ENCODE data around the gene SMNDC1.

The SMNDC1 gene

GRCh38 chr10:110326351-110327032, 21.8 kb upstream of the SMNDC1 start:
- no peak for DNase-seq

- no peak for DNase-seq
Measured at GRCh38 chr10:110324805-110325280, 20.1 kb upstream of the SMNDC1 start.

GRCh38 chr10:110324201-110324804, 19.6 kb upstream of the SMNDC1 start:
- no peak for DNase-seq

GRCh38 chr10:110323503-110323902, 18.8 kb upstream of the SMNDC1 start:
- no peak for DNase-seq

- DNase-seq = no peak
Measured at GRCh38 chr10:110321869-110322620, 17.3 kb upstream of the SMNDC1 start.

GRCh38 chr10:110317866-110318850, 13.4 kb upstream of the SMNDC1 start:
- DNase-seq = no peak

- DNase-seq = no peak
Measured at GRCh38 chr10:110313674-110314073, 9.0 kb upstream of the SMNDC1 start.

- no peak for DNase-seq
Measured at GRCh38 chr10:110312206-110312605, 7.5 kb upstream of the SMNDC1 start.

GRCh38 chr10:110311357-110311949, 6.7 kb upstream of the SMNDC1 start:
- DNase-seq = peak; percentile 24 to 68

- DNase-seq = no peak
Measured at GRCh38 chr10:110310741-110311140, 6.0 kb upstream of the SMNDC1 start.

GRCh38 chr10:110307805-110308204, 3.1 kb upstream of the SMNDC1 start:
- DNase-seq = no peak

GRCh38 chr10:110306452-110306768, 1.7 kb upstream of the SMNDC1 start:
- no peak for DNase-seq

GRCh38 chr10:110305767-110306451, 1.2 kb upstream of the SMNDC1 start:
- DNase-seq = peak; percentile 77 to 87

- DNase-seq = no peak
Measured at GRCh38 chr10:110304394-110304779, 333 bp downstream of the SMNDC1 start.

- no peak for DNase-seq
Measured at GRCh38 chr10:110303681-110304080, 1.0 kb downstream of the SMNDC1 start.

- DNase-seq = no peak
Measured at GRCh38 chr10:110300486-110300986, 4.2 kb downstream of the SMNDC1 start.

- no peak for DNase-seq
Measured at GRCh38 chr10:110296966-110297365, 7.8 kb downstream of the SMNDC1 start.

GRCh38 chr10:110286841-110287240, 17.9 kb downstream of the SMNDC1 start:
- DNase-seq = no peak

GRCh38 chr10:110285501-110285900, 19.2 kb downstream of the SMNDC1 start:
- no peak for DNase-seq

GRCh38 chr10:110284262-110284661, 20.5 kb downstream of the SMNDC1 start:
- DNase-seq = no peak

GRCh38 chr10:110279407-110279986, 25.2 kb downstream of the SMNDC1 start:
- peak; percentile 55 to 71 for DNase-seq

Data from CD4-positive, alpha-beta T cell treated with Interferon alpha-2 for 1 hour (primary cell).